ENCODE measurements around the gene ZNF530. TPM values are rescaled to one million over a fixed set of nuclear protein-coding genes. Genes with fewer than 3 reads are reported as not detected.

ZNF530 gene
- total RNA-seq, 2 donors from 2014 or later, result 1.5 to 7.4 TPM

DNA sequence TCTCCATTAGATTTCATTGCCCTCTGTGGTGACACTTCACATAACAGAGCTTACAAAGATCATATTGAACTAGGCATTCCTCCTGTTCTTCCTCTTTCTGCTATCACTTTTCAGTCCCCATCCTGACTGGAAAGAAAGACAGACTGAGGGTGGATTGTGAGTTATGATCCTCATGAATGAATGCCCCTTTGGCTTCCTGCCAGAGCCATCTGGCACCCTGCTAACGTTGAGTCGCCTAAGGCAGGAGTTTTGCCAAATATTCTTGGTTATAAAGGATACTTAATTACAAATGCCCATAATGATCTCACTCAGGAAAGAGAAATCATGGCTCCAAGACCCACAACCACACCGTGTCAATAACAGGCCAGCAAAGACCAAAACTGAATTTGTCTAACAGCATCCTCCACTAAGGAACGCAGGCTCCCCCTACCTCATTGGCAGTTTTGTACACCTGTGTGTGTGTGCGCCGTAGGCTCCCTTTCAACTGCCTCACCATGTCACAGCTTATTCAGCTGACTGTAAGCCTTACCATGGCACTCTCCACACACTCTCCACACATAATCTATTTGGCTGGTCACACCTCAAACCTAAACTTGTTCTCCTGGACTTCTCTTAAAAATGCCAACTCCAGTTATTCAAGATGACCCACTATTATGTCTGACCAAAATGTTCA lies 48.8 kb downstream of the ZNF530 start:
- no peaks in the 10 kb centered on the region for H3K9me3 ChIP-seq
- no peak overlapping the region for H3K4me3 ChIP-seq
- WGBS, result 47% methylated on average over 6 of the region's 6 CpGs
- H3K27ac ChIP-seq, result no peak overlapping the region
- intact Hi-C loops (cut with DNase I), result no loop called here
- H3K4me1 ChIP-seq (replicated peaks), result no peaks in the 10 kb centered on the region
- DNase-seq (ENCODE audit: low spot score), result no peak
- TF ChIP-seq POLR2A (IDR thresholded peaks at IDR 0.05) (no peak), CTCF (IDR thresholded peaks at IDR 0.05) (no peak)
- no peaks in the 10 kb centered on the region for H3K27me3 ChIP-seq (replicated peaks; ENCODE audit: insufficient read depth)
- H3K36me3 ChIP-seq, result no peaks in the 10 kb centered on the region

GRCh38 chr19:57651654-57651996 lies 51.9 kb downstream of the ZNF530 start:
- H3K36me3 ChIP-seq, result no peaks in the 10 kb centered on the region
- DNase-seq (ENCODE audit: low spot score), result no peak
- intact Hi-C loops (cut with DNase I), result no loop called here
- H3K9me3 ChIP-seq, result no peaks in the 10 kb centered on the region
- TF ChIP-seq CTCF (IDR thresholded peaks at IDR 0.05), result no peak
- no peak for TF ChIP-seq POLR2AphosphoS5 (IDR thresholded peaks at IDR 0.05)
- H3K4me3 ChIP-seq, result no peak overlapping the region
- no peak overlapping the region for H3K27ac ChIP-seq
- H3K4me1 ChIP-seq (replicated peaks), result no peaks in the 10 kb centered on the region
- WGBS, result 25% methylated on average over 6 of the region's 6 CpGs
- H3K27me3 ChIP-seq (replicated peaks; ENCODE audit: insufficient read depth), result no peaks in the 10 kb centered on the region

DNA sequence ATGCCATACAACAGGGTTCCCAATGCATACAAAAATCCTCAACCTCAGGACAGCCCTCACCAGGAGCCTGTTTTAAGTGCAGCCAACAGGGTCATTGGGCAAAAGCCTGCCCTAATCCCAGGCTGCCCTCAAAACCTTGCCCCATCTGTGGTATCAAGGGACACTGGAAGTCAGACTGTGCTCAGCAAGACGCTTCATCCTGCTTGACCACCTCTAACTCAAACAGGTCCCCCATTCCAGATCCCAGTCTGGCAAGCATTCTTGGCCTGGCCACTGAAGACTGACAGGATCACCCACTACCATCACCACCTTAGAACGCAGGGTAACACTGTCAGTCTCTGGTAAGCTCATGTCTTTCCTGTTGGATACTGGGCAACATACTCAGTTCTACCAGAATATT lies 54.0 kb downstream of the ZNF530 start:
- H3K4me3 ChIP-seq, result no peak overlapping the region
- intact Hi-C loops (cut with DNase I), result no loop called here
- H3K4me1 ChIP-seq (replicated peaks), result no peaks in the 10 kb centered on the region
- H3K27ac ChIP-seq, result no peak overlapping the region
- H3K9me3 ChIP-seq, result no peaks in the 10 kb centered on the region
- TF ChIP-seq POLR2A (IDR thresholded peaks at IDR 0.05) (no peak), POLR2AphosphoS5 (IDR thresholded peaks at IDR 0.05) (no peak), CTCF (IDR thresholded peaks at IDR 0.05) (no peak)
- H3K36me3 ChIP-seq, result no peaks in the 10 kb centered on the region
- H3K27me3 ChIP-seq (replicated peaks; ENCODE audit: insufficient read depth), result no peaks in the 10 kb centered on the region
- no peak for DNase-seq (ENCODE audit: low spot score)
- 89% methylated on average over 2 of the region's 2 CpGs for WGBS

GRCh38 chr19:57655443-57655842 lies 55.8 kb downstream of the ZNF530 start:
- 95% methylated on average over 1 of the region's 1 CpG for WGBS
- intact Hi-C loops (cut with DNase I), result no loop called here

More at GRCh38 chr19:57655443-57655842, 55.8 kb downstream of the ZNF530 start:
- H3K36me3 ChIP-seq, result no peaks in the 10 kb centered on the region
- TF ChIP-seq POLR2AphosphoS5 (IDR thresholded peaks at IDR 0.05) (no peak), POLR2A (IDR thresholded peaks at IDR 0.05) (no peak), CTCF (IDR thresholded peaks at IDR 0.05) (no peak)
- H3K4me3 ChIP-seq, result no peak overlapping the region
- no peak overlapping the region for H3K27ac ChIP-seq
- no peaks in the 10 kb centered on the region for H3K4me1 ChIP-seq (replicated peaks)
- DNase-seq (ENCODE audit: low spot score), result no peak
- no peaks in the 10 kb centered on the region for H3K9me3 ChIP-seq
- H3K27me3 ChIP-seq (replicated peaks; ENCODE audit: insufficient read depth), result no peaks in the 10 kb centered on the region
